Skin of body (tissue), 2 donors: ENCODE data around the gene KCNQ1. TPM values are rescaled to one million over a fixed set of nuclear protein-coding genes. Genes with fewer than 3 reads are reported as not detected.

Experiments used
- DNase-seq: peaks from one replicate; lab custom pipeline; 2025; lab: John Stamatoyannopoulos, UW
- total RNA-seq: library from RNA; depleted of rRNA; stranded (reverse); fragments of >200 nt; gene quantifications from one replicate; pipeline ENCODE4 v1.2.3, GENCODE V29; 2014

The KCNQ1 gene
- total RNA-seq, 1 donor from 2014 or later: 1.3 TPM

- no peak for DNase-seq
These were observed 357.0 kb downstream of the KCNQ1 start for GRCh38 chr11:2801711-2802388.

GRCh38 chr11:2802389-2803185 is 357.8 kb downstream of the KCNQ1 start:
- no peak for DNase-seq

- DNase-seq: no peak
These were observed 358.6 kb downstream of the KCNQ1 start for GRCh38 chr11:2803186-2804091.

GRCh38 chr11:2804189-2804588 is 359.4 kb downstream of the KCNQ1 start:
- DNase-seq: no peak

- no peak for DNase-seq
These were observed 360.0 kb downstream of the KCNQ1 start for GRCh38 chr11:2804701-2805387.

GRCh38 chr11:2805388-2806056 is 360.7 kb downstream of the KCNQ1 start:
- peak; percentile 23 for DNase-seq

GRCh38 chr11:2806351-2807024 is 361.7 kb downstream of the KCNQ1 start:
- DNase-seq: no peak

- no peak for DNase-seq
These were observed 362.3 kb downstream of the KCNQ1 start for GRCh38 chr11:2807025-2807681.

GRCh38 chr11:2807801-2808241 is 363.0 kb downstream of the KCNQ1 start:
- DNase-seq: no peak

- no peak for DNase-seq
These were observed 364.3 kb downstream of the KCNQ1 start for GRCh38 chr11:2808850-2809846.

GRCh38 chr11:2809854-2810253 is 365.0 kb downstream of the KCNQ1 start:
- DNase-seq: no peak

- no peak for DNase-seq
These were observed 365.8 kb downstream of the KCNQ1 start for GRCh38 chr11:2810411-2811205.

GRCh38 chr11:2811206-2812091 is 366.6 kb downstream of the KCNQ1 start:
- DNase-seq: no peak

- peak; percentile 73 for DNase-seq
These were observed 367.7 kb downstream of the KCNQ1 start for GRCh38 chr11:2812371-2812991.

- DNase-seq: no peak
These were observed 368.5 kb downstream of the KCNQ1 start for GRCh38 chr11:2813141-2813908.
